Measurements from ENCODE around the gene PTPRA. TPM values are rescaled to one million over a fixed set of nuclear protein-coding genes. Genes with fewer than 3 reads are reported as not detected.

PTPRA gene
- total and polyA plus RNA-seq, 2 of the 13 experiments (the other 11 are each of a cell fraction or from before 2014, with no cell fraction given): 47.2 to 127 TPM

DNA sequence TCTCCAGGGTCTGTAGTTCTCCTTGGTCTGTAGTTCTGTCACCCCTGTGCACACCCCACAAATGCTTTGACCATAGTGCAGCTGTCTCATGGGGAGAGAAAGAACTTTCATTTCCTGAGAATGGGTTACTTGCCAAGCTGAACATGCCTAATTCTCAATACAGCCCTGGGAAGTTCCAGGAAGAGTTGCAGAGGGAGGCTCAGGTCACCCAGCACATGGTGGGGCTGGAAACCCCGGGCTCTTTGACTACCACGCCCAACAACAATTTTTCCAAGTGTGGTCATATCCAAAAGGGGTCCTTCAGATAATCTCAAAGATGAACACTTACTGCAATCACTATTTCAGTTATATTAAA is 2.2 kb upstream of the PTPRA start:
- CTCF ChIA-PET (ENCODE audit: low intra/inter-chr PET ratio, low total read pairs): no interaction called here
- peaks cover 0 to 18% of the 10 kb centered on the region in 2 experiments; a peak in 3 of 5 replicates for H3K27me3 ChIP-seq (ENCODE audit: control insufficient read depth in 1 of 2, insufficient read depth in 2 of 2, low read length in 2 of 2)
- H3K27ac ChIP-seq (ENCODE audit: extremely low read length, insufficient read depth, low read length): no peak overlapping the region
- in situ Hi-C loops (cut with HindIII; ENCODE audit: extremely low pct_ligation_motif_present, low pct_unique_long_range_greater_than_20kb): no loop called here
- H2AFZ ChIP-seq (ENCODE audit: low read length): peak overlapping the region; percentile 20
- DNase-seq (ENCODE audit: low spot score): no peak
- TF ChIP-seq, protein P1, sequence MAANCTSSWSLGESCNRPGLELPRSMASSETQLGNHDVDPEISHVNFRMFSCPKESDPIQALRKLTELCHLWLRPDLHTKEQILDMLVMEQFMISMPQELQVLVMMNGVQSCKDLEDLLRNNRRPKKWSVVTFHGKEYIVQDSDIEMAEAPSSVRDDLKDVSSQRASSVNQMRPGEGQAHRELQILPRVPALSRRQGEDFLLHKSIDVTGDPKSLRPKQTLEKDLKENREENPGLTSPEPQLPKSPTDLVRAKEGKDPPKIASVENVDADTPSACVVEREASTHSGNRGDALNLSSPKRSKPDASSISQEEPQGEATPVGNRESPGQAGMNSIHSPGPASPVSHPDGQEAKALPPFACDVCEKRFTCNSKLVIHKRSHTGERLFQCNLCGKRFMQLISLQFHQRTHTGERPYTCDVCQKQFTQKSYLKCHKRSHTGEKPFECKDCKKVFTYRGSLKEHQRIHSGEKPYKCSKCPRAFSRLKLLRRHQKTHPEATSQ (CRISPR knock-in tag; IDR thresholded peaks at IDR 0.05; ENCODE audit: borderline replicate concordance): no peak
- TF ChIP-seq ARHGAP35 (CRISPR knock-in tag; IDR thresholded peaks at IDR 0.05; ENCODE audit: borderline replicate concordance): 0 out of 2 replicates have a peak, but pooled peaks have one; percentile 26
- no peak for TF ChIP-seq ZNF296 (CRISPR knock-in tag; conservative IDR thresholded peaks at IDR 0.05)
- TF ChIP-seq ZEB1 (IDR thresholded peaks at IDR 0.05; ENCODE audit: insufficient replicate concordance, low read depth): no peak
- no peak for TF ChIP-seq SRY (CRISPR knock-in tag; IDR thresholded peaks at IDR 0.05)
- peak; percentile 47; the same call in 1 of the 2 replicates for TF ChIP-seq ZMYM3 (CRISPR knock-in tag; IDR thresholded peaks at IDR 0.05)
- 0 out of 2 replicates have a peak, but pooled peaks have one; percentile 9 for TF ChIP-seq ZFP90 (CRISPR knock-in tag; IDR thresholded peaks at IDR 0.05; ENCODE audit: borderline replicate concordance)
- no peak for TF ChIP-seq KDM5A (IDR thresholded peaks at IDR 0.05; ENCODE audit: borderline replicate concordance, low read length)
- TF ChIP-seq ZNF629 (CRISPR knock-in tag; conservative IDR thresholded peaks at IDR 0.05): peak; percentile 85
- no peak for TF ChIP-seq RARA (CRISPR knock-in tag; IDR thresholded peaks at IDR 0.05)
- 0 out of 2 replicates have a peak overlapping the region, but pooled peaks have one; percentile 1 for H3K9ac ChIP-seq (ENCODE audit: insufficient read depth, low read depth, low read length)
- 26% methylated on average over 2 of the region's 2 CpGs for WGBS (ENCODE audit: low lambda C conversion rate)
- H3K36me3 ChIP-seq (replicated peaks in 1 of 2; ENCODE audit: control insufficient read depth in 1 of 2, insufficient read depth in 2 of 2, low read length in 2 of 2): peaks cover 0 to 2% of the 10 kb centered on the region in 2 experiments; a peak in 1 of 5 replicates
- H3K4me1 ChIP-seq (ENCODE audit: insufficient read depth, low read length): peaks cover 51% of the 10 kb centered on the region
- POLR2A ChIA-PET: interaction anchor here (0.6 to 2.0 kb wide), 7 partner anchors 9 to 400 kb away, joined by 3 to 12 read pairs (median 3); partner anchors contain the start of genes MRPS26, PCED1A, SNRPB and VPS16
- intact Hi-C loops (cut with micrococcal nuclease; ENCODE audit: unreplicated experiment): loop anchor here (10.0 kb wide), 1 partner anchor 74 kb away; no protein-coding TSS in a partner anchor
- peaks cover 24% of the 10 kb centered on the region for H3K79me2 ChIP-seq (ENCODE audit: insufficient read depth, low read length)
- no peaks in the 10 kb centered on the region for H3K9me3 ChIP-seq (ENCODE audit: low read length)
- no TSS peak for BruUV-seq (replicated peaks)
- no peaks in the 10 kb centered on the region for H4K20me1 ChIP-seq (ENCODE audit: insufficient read depth, low read length)
- ATAC-seq: no peak
- peak overlapping the region in 2 of 3 experiments; percentile 32 to 98; a peak in 2 of 6 replicates for H3K4me3 ChIP-seq (replicated peaks in 1 of 3; ENCODE audit: insufficient read depth in 1 of 3, low read depth in 2 of 3, low read length in 3 of 3)
- H3K4me2 ChIP-seq (ENCODE audit: low read depth, low read length): peak overlapping the region; percentile 96
- no peak for FAIRE-seq
